K562 (cell line): ENCODE results near the gene LRRC41. TPM values are rescaled to one million over a fixed set of nuclear protein-coding genes. Genes with fewer than 3 reads are reported as not detected.

Experiments used
- ADNP ChIP-seq: fragments of 200-800 bp; sonication (Bioruptor generic); IDR thresholded peaks from 2 replicates; pipeline ENCODE4 v1.6.1; 2016; ENCODE audit warnings: missing genetic modification characterization, missing compliant biosample characterization
- ETS2 ChIP-seq: IDR thresholded peaks from 2 replicates; pipeline ENCODE4 v1.6.1; 2016; ENCODE audit warnings: borderline replicate concordance, missing genetic modification characterization, mild to moderate bottlenecking, moderate library complexity, missing compliant biosample characterization; ENCODE audit not compliant: poor library complexity, severe bottlenecking
- LEF1 ChIP-seq: fragments of 450-650 bp; IDR thresholded peaks from 2 replicates; pipeline ENCODE4 v1.6.1; 2016; ENCODE audit warnings: mild to moderate bottlenecking
- MTF1 ChIP-seq: fragments of 250-450 bp; sonication (Bioruptor Pico); IDR thresholded peaks from 2 replicates; pipeline ENCODE4 v1.9.0; 2021; ENCODE audit warnings: moderate library complexity, mild to moderate bottlenecking, inconsistent platforms, borderline replicate concordance
- SMAD2 ChIP-seq: fragments of 150-350 bp; IDR thresholded peaks from 2 replicates; pipeline ENCODE4 v1.6.1; 2014; ENCODE audit warnings: low read depth, mild to moderate bottlenecking, low read length
- TAF15 ChIP-seq: fragments of 200-400 bp; formaldehyde crosslinking; IDR thresholded peaks from 2 replicates; pipeline ENCODE4 v1.6.1; 2017; ENCODE audit warnings: mild to moderate bottlenecking, low read depth, low read length, moderate library complexity
- TCF3 ChIP-seq: sonication (generic); formaldehyde crosslinking; IDR thresholded peaks from 2 replicates; pipeline ENCODE4 v1.4.0; 2020; ENCODE audit warnings: mild to moderate bottlenecking, missing genetic modification reagents
- XRCC4 ChIP-seq: IDR thresholded peaks from one replicate; pipeline ENCODE4 v1.6.1; 2011; ENCODE audit not compliant: insufficient read depth, insufficient read length; ENCODE audit errors: extremely low read depth
- ZNF224 ChIP-seq: sonication (generic); formaldehyde crosslinking; IDR thresholded peaks from 2 replicates; pipeline ENCODE4 v1.8.0; 2022; ENCODE audit warnings: mild to moderate bottlenecking, missing genetic modification reagents
- ZNF764 ChIP-seq: fragments of 250-450 bp; sonication (Bioruptor Pico); IDR thresholded peaks from 2 replicates; pipeline ENCODE4 v1.4.0; 2020; ENCODE audit warnings: low read depth, mild to moderate bottlenecking, moderate library complexity
- polyA plus RNA-seq, 8 experiments: library from polyadenylated mRNA; depleted of rRNA in 4 of 8; stranded (reverse) in 5 of 8; unstranded in 3 of 8; fragments of >200 nt; fragmentation: Nextera tagmentation in 2 of 8; fragmentation: Illumina TruSeq in 1 of 8; extraction: Ambion mirVana in 2 of 8; extraction: Trizol in 1 of 8; gene quantifications; 2 replicates each; pipeline versions ENCODE4 v1.2.1 to v1.2.3, GENCODE V29; 2011 to 2014; ENCODE audit warnings: inconsistent platforms in 1 of 8, missing spikeins in 1 of 8
- total RNA-seq, 7 experiments: library from RNA; depleted of rRNA in 6 of 7; stranded (reverse); fragments of >200 nt in 6 of 7; fragmentation: Illumina TruSeq in 2 of 7; extraction: Trizol in 2 of 7; gene quantifications; 2 replicates each; pipeline versions ENCODE4 v1.2.1 to v1.2.3, GENCODE V29; 2011 to 2021; ENCODE audit warnings: low replicate concordance in 1 of 7
- TF ChIP-seq, protein P1 (sequence below): fragments of 250-450 bp; sonication (Bioruptor Pico); IDR thresholded peaks from 2 replicates; pipeline ENCODE4 v1.5.0; 2021; ENCODE audit warnings: mild to moderate bottlenecking, moderate library complexity
- TF ChIP-seq, protein P2 (sequence below): fragments of 450-650 bp; IDR thresholded peaks from 2 replicates; pipeline ENCODE4 v1.7.1; 2018; ENCODE audit warnings: mild to moderate bottlenecking, low read depth; ENCODE audit not compliant: partially characterized antibody
- TF ChIP-seq, protein P3 (sequence below): fragments of 250-450 bp; sonication (Bioruptor Pico); IDR thresholded peaks from 2 replicates; pipeline ENCODE4 v1.4.0; 2020; ENCODE audit warnings: mild to moderate bottlenecking
- TF ChIP-seq, protein P4 (sequence below): fragments of 450-650 bp; conservative IDR thresholded peaks from 2 replicates; pipeline ENCODE4 v1.6.1; 2016; ENCODE audit warnings: missing genetic modification characterization, low read depth, mild to moderate bottlenecking, control low read depth, missing compliant biosample characterization
- TF ChIP-seq, protein P5 (sequence below): fragments of 250-450 bp; sonication (Bioruptor Pico); IDR thresholded peaks from 2 replicates; pipeline ENCODE4 v1.8.0; 2021; ENCODE audit warnings: moderate library complexity, mild to moderate bottlenecking, inconsistent platforms

Gene LRRC41
- total and polyA plus RNA-seq, 9 of the 15 experiments (the other 6 are each of a cell fraction or from before 2014, with no cell fraction given) = 10.5 to 64.7 (median 44.2) TPM

DNA sequence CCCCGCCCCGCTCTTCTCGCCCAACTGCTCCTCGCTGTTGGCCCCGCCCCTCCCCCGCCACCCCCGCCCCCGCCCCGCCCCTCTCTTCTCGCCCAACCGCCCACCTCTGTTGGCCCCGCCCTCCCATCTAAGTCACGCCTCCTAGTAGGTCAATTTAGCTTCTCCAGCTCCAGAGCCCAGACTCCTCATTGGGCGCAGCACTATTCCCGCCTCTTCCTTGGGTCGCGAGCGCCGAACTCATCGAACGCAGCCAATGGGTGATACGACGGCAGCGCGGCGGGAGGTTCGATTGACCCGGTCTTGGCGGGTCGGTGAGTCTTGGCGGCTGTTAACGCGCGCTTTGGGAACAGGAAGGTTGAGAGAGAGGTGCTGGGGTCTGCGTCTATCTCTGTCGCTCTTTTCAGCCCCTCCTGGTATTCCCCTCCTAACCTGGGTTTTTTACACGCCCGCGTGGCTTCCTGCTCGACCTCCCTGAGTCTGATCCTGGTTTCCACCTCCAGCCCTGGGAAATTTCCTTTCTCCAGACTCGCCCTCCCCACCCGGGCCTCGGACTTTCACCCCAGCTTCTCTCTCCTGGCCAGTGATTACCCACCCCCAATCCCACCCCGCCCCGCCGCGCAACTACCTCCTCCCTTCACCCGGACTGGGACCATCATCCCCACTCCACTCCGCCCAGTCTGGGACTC lies 55.8 kb downstream of the LRRC41 start, which contains the start of gene RAD54L (continued):
- TF ChIP-seq, protein P1, sequence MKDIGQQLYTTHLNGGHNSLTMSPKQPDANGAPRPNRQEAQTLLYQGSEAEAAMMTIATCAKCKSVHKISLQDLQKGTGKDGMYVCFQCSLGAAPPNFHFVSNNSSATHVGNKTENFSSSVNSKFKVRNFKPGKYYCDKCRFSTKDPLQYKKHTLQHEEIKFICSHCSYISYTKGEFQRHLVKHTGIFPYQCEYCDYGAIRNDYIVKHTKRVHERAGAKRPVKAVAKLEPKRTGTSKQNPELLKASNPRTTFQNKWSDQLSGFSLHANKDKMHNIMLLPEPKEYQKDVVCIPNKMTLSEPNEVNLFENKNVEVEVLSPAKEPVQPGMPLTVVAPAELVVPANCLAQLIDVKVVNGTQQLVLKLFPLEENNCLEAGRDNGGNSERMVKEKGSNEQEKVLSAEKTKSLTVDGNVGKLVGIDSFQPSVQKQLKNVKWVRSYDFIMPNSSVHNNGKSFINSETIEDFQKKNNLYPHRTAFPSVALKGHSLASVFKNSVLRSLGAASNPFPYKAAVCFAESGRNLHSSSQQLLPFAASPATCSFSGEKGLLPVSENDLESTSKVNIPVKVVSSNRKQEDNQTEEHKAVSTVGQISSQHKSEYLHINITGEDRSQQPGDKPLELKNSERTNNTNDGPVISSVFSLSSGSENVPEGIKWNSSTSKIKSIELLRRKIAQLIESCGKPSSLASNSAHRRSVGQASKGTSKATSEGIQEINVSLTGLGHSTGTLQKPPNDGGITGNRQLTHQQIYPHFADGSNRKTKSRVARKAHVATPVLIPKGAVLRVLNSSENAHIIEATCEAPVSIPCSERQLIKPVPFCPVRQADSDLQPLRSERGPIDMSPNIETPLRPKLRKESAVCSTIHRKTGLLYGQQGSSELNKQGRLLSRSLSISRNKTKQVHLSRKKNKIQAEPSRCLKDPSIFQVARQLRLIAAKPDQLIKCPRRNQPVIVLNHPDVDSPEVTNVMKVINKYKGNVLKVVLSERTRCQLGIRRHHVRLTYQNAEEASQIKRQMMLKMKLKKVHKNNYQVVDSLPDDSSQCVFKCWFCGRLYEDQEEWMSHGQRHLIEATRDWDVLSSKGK (CRISPR knock-in tag) = no peak
- no peak for TF ChIP-seq SMAD2
- TF ChIP-seq, protein P2, sequence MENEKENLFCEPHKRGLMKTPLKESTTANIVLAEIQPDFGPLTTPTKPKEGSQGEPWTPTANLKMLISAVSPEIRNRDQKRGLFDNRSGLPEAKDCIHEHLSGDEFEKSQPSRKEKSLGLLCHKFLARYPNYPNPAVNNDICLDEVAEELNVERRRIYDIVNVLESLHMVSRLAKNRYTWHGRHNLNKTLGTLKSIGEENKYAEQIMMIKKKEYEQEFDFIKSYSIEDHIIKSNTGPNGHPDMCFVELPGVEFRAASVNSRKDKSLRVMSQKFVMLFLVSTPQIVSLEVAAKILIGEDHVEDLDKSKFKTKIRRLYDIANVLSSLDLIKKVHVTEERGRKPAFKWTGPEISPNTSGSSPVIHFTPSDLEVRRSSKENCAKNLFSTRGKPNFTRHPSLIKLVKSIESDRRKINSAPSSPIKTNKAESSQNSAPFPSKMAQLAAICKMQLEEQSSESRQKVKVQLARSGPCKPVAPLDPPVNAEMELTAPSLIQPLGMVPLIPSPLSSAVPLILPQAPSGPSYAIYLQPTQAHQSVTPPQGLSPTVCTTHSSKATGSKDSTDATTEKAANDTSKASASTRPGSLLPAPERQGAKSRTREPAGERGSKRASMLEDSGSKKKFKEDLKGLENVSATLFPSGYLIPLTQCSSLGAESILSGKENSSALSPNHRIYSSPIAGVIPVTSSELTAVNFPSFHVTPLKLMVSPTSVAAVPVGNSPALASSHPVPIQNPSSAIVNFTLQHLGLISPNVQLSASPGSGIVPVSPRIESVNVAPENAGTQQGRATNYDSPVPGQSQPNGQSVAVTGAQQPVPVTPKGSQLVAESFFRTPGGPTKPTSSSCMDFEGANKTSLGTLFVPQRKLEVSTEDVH = peak; percentile 98
- TF ChIP-seq ETS2 (tag) = no peak
- TF ChIP-seq ZNF764 (CRISPR knock-in tag) = no peak
- TF ChIP-seq TAF15 = no peak
- TF ChIP-seq, protein P3, sequence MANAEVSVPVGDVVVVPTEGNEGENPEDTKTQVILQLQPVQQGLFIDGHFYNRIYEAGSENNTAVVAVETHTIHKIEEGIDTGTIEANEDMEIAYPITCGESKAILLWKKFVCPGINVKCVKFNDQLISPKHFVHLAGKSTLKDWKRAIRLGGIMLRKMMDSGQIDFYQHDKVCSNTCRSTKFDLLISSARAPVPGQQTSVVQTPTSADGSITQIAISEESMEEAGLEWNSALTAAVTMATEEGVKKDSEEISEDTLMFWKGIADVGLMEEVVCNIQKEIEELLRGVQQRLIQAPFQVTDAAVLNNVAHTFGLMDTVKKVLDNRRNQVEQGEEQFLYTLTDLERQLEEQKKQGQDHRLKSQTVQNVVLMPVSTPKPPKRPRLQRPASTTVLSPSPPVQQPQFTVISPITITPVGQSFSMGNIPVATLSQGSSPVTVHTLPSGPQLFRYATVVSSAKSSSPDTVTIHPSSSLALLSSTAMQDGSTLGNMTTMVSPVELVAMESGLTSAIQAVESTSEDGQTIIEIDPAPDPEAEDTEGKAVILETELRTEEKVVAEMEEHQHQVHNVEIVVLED (CRISPR knock-in tag) = peak; percentile 60; the same call in 1 of the 2 replicates
- no peak for TF ChIP-seq LEF1
- TF ChIP-seq, protein P4, sequence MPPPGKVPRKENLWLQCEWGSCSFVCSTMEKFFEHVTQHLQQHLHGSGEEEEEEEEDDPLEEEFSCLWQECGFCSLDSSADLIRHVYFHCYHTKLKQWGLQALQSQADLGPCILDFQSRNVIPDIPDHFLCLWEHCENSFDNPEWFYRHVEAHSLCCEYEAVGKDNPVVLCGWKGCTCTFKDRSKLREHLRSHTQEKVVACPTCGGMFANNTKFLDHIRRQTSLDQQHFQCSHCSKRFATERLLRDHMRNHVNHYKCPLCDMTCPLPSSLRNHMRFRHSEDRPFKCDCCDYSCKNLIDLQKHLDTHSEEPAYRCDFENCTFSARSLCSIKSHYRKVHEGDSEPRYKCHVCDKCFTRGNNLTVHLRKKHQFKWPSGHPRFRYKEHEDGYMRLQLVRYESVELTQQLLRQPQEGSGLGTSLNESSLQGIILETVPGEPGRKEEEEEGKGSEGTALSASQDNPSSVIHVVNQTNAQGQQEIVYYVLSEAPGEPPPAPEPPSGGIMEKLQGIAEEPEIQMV (tag) = no peak
- no peak for TF ChIP-seq TCF3 (CRISPR knock-in tag)
- no peak for TF ChIP-seq ZNF224 (CRISPR knock-in tag)
- no peak for TF ChIP-seq ADNP (tag)
- TF ChIP-seq MTF1 (CRISPR knock-in tag) = no peak
- TF ChIP-seq XRCC4 = no peak
- TF ChIP-seq, protein P5, sequence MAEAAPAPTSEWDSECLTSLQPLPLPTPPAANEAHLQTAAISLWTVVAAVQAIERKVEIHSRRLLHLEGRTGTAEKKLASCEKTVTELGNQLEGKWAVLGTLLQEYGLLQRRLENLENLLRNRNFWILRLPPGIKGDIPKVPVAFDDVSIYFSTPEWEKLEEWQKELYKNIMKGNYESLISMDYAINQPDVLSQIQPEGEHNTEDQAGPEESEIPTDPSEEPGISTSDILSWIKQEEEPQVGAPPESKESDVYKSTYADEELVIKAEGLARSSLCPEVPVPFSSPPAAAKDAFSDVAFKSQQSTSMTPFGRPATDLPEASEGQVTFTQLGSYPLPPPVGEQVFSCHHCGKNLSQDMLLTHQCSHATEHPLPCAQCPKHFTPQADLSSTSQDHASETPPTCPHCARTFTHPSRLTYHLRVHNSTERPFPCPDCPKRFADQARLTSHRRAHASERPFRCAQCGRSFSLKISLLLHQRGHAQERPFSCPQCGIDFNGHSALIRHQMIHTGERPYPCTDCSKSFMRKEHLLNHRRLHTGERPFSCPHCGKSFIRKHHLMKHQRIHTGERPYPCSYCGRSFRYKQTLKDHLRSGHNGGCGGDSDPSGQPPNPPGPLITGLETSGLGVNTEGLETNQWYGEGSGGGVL (CRISPR knock-in tag) = no peak
